Measurements from ENCODE around the gene PNPT1. TPM values are rescaled to one million over a fixed set of nuclear protein-coding genes. Genes with fewer than 3 reads are reported as not detected.

Gene PNPT1
- total and polyA plus RNA-seq, 2 donors (not counting 3 experiments of a cell fraction or from before 2014, with no cell fraction given): 6.6 to 32.4 TPM

- H3K36me3 ChIP-seq (ENCODE audit: control insufficient read depth in 2 of 2, extremely low read depth in 1 of 2, insufficient read depth in 2 of 2, low read length in 2 of 2): no peaks in the 10 kb centered on the region
These were observed 65.7 kb downstream of the PNPT1 start for GRCh38 chr2:55627915-55628314.

More at GRCh38 chr2:55627915-55628314, 65.7 kb downstream of the PNPT1 start:
- dilution Hi-C loops (cut with MboI; ENCODE audit: extremely low pct_ligation_motif_present, low sequenced_read_pairs) (no loop called here), intact Hi-C loops (cut with micrococcal nuclease) (no loop called here)
- no peak for TF ChIP-seq FOS (IDR thresholded peaks at IDR 0.05; ENCODE audit: borderline replicate concordance, insufficient read depth, low read length)
- TF ChIP-seq GATA2 (IDR thresholded peaks at IDR 0.05; ENCODE audit: insufficient read depth, insufficient read length, low read depth, low read length): no peak
- TF ChIP-seq POLR2AphosphoS5 (IDR thresholded peaks at IDR 0.05; ENCODE audit: insufficient read depth, low read depth, low read length): no peak
- no peak for TF ChIP-seq POLR2A (IDR thresholded peaks at IDR 0.05; ENCODE audit: low read depth, low read length)
- no peak for TF ChIP-seq MYC (IDR thresholded peaks at IDR 0.05; ENCODE audit: low read depth, low read length)
- no peak for TF ChIP-seq CTCF (IDR thresholded peaks at IDR 0.05; ENCODE audit: extremely low read depth in 1 of 2, insufficient read depth in 1 of 2, low read depth in 1 of 2, low read length in 2 of 2)
- no peak overlapping the region for H3K9ac ChIP-seq (replicated peaks; ENCODE audit: extremely low read depth, insufficient read depth, low read length)
- H3K27me3 ChIP-seq (ENCODE audit: control insufficient read depth in 2 of 2, insufficient read depth in 2 of 2, low read length in 2 of 2): no peaks in the 10 kb centered on the region
- FAIRE-seq (no peak), DNase-seq (ENCODE audit: low read depth, low spot score) (no peak)
- no peak overlapping the region for H2AFZ ChIP-seq (ENCODE audit: low read depth, low read length)
- POLR2A ChIA-PET: no interaction called here
- H3K4me2 ChIP-seq (ENCODE audit: insufficient read depth, low read length): no peak overlapping the region
- BruUV-seq (replicated peaks): no TSS peak
- no peaks in the 10 kb centered on the region for H3K9me1 ChIP-seq (replicated peaks; ENCODE audit: control insufficient read depth, extremely low read depth, insufficient read depth, low read length)
- no peak overlapping the region for H3K4me3 ChIP-seq (replicated peaks in 1 of 3; ENCODE audit: insufficient read depth in 1 of 3, low read depth in 1 of 3, low read length in 3 of 3)
- CTCF ChIA-PET: interaction anchor here (0.8 kb wide), 1 partner anchor 10 kb away, joined by 3 read pairs; the partner anchor contains the start of gene PPP4R3B
- no peaks in the 10 kb centered on the region for H3K4me1 ChIP-seq (ENCODE audit: control insufficient read depth, extremely low read depth, insufficient read depth, low read length)
- H3K9me3 ChIP-seq (replicated peaks; ENCODE audit: control insufficient read depth, insufficient read depth, low read length): no peaks in the 10 kb centered on the region
- no peaks in the 10 kb centered on the region for H3K79me2 ChIP-seq (ENCODE audit: control insufficient read depth, insufficient read depth, low read length)
- H3K27ac ChIP-seq (ENCODE audit: insufficient read depth, low read depth, low read length): no peak overlapping the region
- H4K20me1 ChIP-seq (replicated peaks; ENCODE audit: control insufficient read depth, extremely low read depth, insufficient read depth, low read length): no peaks in the 10 kb centered on the region
